SIG-M5 treated with dmso at 0.1 percent for 504 hours (cell line): ENCODE measurements around the gene CXXC4.

ENCODE experiments used
- DNase-seq: peaks from one replicate; lab custom pipeline; 2025; ENCODE audit not compliant: unreplicated experiment; lab: John Stamatoyannopoulos, UW

CXXC4 gene

GRCh38 chr4:104490096-104490769 is 4.5 kb downstream of the CXXC4 start:
- no peak for DNase-seq

DNA sequence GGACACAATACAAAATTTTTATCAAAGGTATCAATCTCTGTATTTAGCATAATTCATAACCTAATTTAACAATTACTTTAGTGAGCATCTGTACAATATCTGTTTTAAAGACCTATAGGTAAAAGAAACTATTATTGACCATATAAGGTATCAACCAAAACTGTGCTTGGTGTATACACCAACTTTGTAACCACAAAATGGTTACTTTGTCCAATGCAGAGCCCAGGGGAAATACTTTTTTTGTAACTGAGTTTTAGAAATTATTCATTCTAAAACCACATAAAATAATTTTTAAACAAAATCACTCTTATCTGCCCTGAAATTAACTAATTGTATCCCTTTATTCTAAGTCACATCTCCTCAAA is 5.0 kb downstream of the CXXC4 start:
- no peak for DNase-seq

DNA sequence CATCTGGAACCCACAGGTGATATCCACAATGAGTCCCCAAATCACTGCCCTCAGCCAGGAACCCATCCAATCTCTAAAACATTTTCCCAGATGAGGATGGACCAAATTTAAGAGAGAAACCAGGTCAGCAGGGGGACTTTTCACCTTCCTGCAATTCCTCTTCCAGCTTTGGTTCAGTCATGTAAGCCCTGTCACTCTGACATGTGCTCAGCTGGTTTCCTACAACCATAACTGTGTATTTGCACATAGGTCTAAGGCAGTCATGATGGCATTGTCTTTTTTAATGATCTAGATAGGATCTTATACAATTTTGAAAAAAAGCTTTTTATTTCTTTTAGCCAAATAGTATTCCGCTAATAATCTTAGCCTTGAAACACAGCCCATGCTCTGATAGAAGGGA is 6.5 kb downstream of the CXXC4 start:
- DNase-seq = no peak

DNA sequence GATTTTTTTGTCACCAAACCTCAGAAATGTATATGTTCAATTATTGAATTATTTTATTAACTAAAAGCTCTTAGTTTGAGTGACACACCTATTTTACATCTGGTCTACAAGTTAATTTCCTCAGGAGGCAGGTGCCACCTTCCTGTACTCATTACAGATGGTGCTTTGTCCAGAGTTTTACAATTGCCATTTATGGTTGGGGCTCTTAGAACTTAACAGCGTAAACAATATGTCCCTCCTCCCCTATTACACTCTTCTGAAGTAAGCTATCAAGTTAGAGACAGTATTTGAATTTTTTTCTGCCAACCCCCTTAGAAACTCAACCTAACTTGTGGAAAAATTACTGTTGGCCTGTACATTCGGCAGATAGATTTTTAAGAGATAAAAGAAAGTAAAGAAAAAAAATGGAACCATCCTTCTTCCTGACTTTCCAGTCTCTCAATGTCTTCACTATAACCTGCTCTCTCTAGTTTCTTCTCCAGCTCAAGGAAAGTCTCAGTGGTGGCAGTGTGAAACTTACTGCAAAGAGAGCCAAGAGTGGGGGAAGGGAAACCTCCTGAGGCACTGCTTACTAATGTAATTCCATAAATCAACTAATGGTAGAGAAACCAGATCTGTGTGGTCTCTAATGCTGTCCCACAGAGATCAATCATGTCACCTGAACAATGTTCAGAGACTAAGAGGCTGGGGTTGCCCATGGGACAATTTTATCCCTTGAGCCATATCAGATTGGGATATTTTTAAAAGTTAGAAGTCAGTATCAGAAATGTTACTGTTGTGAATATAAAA is 7.8 kb downstream of the CXXC4 start:
- DNase-seq = no peak

GRCh38 chr4:104475652-104476051 is 19.0 kb downstream of the CXXC4 start:
- no peak for DNase-seq

GRCh38 chr4:104472766-104473165 is 21.9 kb downstream of the CXXC4 start:
- no peak for DNase-seq

GRCh38 chr4:104470770-104471169 is 23.9 kb downstream of the CXXC4 start:
- DNase-seq = no peak

- no peak for DNase-seq
Measured at GRCh38 chr4:104469794-104470193, 24.9 kb downstream of the CXXC4 start.

GRCh38 chr4:104465619-104466018 is 29.1 kb downstream of the CXXC4 start:
- no peak for DNase-seq

GRCh38 chr4:104465201-104465600 is 29.5 kb downstream of the CXXC4 start:
- DNase-seq = no peak

- no peak for DNase-seq
Measured at GRCh38 chr4:104462641-104463040, 32.1 kb downstream of the CXXC4 start.

DNA sequence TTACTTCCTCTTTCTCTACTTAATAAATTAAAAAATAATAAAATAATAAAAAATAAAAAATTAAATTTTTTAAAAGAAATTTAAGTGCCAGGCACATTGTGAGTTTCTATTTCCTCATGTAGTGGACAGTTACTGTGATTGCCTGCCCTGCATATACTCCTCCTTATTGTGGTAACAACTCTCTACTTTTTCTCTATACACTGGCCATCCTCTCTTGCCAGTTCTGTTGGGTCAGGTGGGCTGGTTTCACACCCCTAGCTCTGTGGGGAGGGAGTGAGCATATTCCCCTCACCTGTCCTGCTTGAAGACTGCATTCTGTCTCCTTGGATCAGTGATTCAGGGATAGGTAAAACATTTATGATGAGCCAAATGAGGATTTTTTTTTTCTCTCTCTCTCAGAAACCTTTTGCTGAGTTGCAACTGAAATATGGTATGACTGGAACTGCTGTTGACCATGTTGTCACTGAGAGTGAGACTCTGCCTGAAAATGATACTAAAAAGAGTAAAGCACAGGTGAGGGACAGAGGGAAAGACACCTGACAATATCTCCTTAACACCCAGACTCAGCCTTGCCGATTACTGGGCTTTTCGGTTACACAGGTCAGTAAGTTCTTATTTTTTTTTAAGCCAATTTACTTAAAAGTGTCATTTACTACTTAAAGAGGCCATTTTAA is 37.2 kb downstream of the CXXC4 start:
- no peak for DNase-seq

GRCh38 chr4:104451573-104451972 is 43.1 kb downstream of the CXXC4 start:
- no peak for DNase-seq

DNA sequence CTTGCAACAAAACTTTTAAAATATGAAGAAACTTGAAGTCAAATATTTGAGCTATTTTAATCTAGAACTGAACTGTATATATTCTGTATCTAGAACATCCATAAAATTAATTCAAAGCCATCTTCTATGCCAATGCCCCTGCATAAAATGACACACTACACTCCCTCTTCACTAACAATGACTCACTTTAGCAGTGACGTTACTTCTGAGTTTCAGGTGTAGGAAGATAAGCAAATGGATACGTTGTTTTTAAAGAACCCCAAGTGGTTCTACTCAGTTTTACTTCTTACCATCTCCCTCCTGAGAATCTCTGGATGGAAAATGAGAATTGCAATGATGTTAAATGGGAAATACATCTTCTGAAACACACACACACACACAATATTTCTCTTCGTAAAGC is 45.2 kb downstream of the CXXC4 start:
- DNase-seq = no peak

DNA sequence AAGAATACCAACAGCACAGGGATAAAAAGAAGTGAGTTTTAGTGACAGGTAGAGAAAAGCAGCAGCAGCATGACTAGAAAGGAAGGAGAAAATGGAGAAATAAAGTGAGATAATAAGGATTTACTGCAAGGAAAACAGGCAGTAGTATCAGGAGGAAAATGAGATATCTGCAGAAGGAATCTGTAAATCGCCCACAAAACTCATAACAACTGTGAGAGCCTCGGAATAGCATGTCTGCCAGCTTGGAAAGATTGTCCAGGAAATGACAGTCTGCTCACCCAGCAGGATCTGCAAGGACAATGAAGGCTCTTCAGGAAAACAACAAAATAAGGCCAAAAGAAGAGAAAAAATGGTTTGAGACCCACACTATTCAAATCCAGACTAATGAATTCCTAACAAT is 47.4 kb downstream of the CXXC4 start:
- no peak for DNase-seq

- DNase-seq = no peak
Measured at GRCh38 chr4:104446431-104447278, 48.0 kb downstream of the CXXC4 start.

GRCh38 chr4:104444685-104445084 is 50.0 kb downstream of the CXXC4 start:
- DNase-seq = no peak

- no peak for DNase-seq
Measured at GRCh38 chr4:104436542-104436941, 58.2 kb downstream of the CXXC4 start.

- no peak for DNase-seq
Measured at GRCh38 chr4:104429150-104429741, 65.4 kb downstream of the CXXC4 start.

- no peak for DNase-seq
Measured at GRCh38 chr4:104425948-104426347, 68.7 kb downstream of the CXXC4 start.

DNA sequence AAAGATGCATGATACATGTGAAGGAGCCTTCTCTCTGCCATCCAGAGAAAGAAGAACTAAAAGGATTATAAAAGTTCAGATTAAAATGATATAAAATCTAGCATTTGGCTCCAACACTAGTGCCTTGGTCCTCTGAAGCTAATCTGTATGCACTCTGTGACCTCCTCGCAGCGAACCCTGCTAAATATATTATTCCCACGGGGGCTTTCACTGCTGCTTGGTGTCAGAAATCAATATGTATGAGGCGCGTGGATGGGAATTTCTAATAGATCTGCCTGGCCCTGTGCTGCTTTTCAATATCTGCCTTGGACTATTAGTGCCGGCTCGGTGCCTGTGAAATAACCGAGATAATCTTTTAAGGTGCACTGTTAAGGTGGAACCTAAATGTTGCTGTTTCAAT is 69.7 kb downstream of the CXXC4 start:
- DNase-seq = no peak
